ENCODE results near the gene ETS1. TPM values are rescaled to one million over a fixed set of nuclear protein-coding genes. Genes with fewer than 3 reads are reported as not detected.

The ETS1 gene
- total and polyA plus RNA-seq, 12 donors, result 9.6 to 61.7 (median 43.1) TPM

- H3K4me1 ChIP-seq (replicated peaks in 1 of 2), result peaks cover 17 to 19% of the 10 kb centered on the region in 2 donors
- no peaks in the 10 kb centered on the region for H3K9me3 ChIP-seq (replicated peaks in 1 of 3)
- no peak for DNase-seq
- H3K4me3 ChIP-seq, result peak overlapping the region in 2 of 4 donors; percentile 7 to 55
- no peaks in the 10 kb centered on the region for H3K27me3 ChIP-seq
- TF ChIP-seq, protein P1, sequence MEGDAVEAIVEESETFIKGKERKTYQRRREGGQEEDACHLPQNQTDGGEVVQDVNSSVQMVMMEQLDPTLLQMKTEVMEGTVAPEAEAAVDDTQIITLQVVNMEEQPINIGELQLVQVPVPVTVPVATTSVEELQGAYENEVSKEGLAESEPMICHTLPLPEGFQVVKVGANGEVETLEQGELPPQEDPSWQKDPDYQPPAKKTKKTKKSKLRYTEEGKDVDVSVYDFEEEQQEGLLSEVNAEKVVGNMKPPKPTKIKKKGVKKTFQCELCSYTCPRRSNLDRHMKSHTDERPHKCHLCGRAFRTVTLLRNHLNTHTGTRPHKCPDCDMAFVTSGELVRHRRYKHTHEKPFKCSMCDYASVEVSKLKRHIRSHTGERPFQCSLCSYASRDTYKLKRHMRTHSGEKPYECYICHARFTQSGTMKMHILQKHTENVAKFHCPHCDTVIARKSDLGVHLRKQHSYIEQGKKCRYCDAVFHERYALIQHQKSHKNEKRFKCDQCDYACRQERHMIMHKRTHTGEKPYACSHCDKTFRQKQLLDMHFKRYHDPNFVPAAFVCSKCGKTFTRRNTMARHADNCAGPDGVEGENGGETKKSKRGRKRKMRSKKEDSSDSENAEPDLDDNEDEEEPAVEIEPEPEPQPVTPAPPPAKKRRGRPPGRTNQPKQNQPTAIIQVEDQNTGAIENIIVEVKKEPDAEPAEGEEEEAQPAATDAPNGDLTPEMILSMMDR (IDR thresholded peaks at IDR 0.05), result no peak
- TF ChIP-seq POLR2A (IDR thresholded peaks at IDR 0.05), result no peak
- 59 to 70% (median 62%) methylated on average over 7 of the region's 7 CpGs for WGBS, 4 donors
- H3K27ac ChIP-seq, result peak overlapping the region in 3 of 5 donors; percentile 65 to 95 (median 87)
- intact Hi-C loops (cut with DNase I), result no loop called here
- no peaks in the 10 kb centered on the region for H3K36me3 ChIP-seq (replicated peaks in 1 of 2)
Measured at GRCh38 chr11:128520206-128520887, 67.0 kb downstream of the ETS1 start.

DNA sequence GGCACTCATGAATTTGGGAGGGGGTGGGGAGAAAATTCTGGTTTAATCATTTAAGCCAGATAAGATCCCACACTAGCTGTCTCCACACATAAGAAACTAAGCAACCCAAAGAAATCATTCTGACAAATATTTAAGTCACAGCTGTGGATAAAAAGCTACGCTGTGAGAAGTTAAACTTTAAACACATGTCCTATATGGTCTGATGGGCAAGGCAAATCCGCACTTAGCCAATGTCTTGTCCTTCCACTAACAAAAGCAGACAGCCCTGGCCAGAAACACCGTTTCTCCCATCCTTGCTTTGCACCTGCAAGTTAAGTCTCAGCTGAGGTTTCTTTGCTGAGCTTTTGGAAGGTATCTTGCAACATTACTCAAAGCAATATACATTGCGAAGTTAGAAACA lies 68.0 kb downstream of the ETS1 start:
- peak overlapping the region in 2 of 5 donors; percentile 65 to 87 for H3K27ac ChIP-seq
- 60 to 73% (median 67%) methylated on average over 4 of the region's 4 CpGs for WGBS, 4 donors
- peak overlapping the region in 1 of 4 donors; percentile 55 for H3K4me3 ChIP-seq
- peaks cover 22 to 26% of the 10 kb centered on the region in 2 donors for H3K4me1 ChIP-seq (replicated peaks in 1 of 2)
- H3K27me3 ChIP-seq, result no peaks in the 10 kb centered on the region
- no peak for DNase-seq
- intact Hi-C loops (cut with DNase I), result no loop called here
- no peaks in the 10 kb centered on the region for H3K9me3 ChIP-seq (replicated peaks in 1 of 3)
- H3K36me3 ChIP-seq (replicated peaks in 1 of 2), result no peaks in the 10 kb centered on the region
- no peak for TF ChIP-seq POLR2A (IDR thresholded peaks at IDR 0.05)
- TF ChIP-seq, protein P1 (IDR thresholded peaks at IDR 0.05), result no peak

- 48 to 74% (median 54%) methylated on average over 7 of the region's 7 CpGs for WGBS, 4 donors
- intact Hi-C loops (cut with DNase I), result no loop called here
- no peak for TF ChIP-seq POLR2A (IDR thresholded peaks at IDR 0.05)
- TF ChIP-seq, protein P1 (IDR thresholded peaks at IDR 0.05), result no peak
- H3K27me3 ChIP-seq, result no peaks in the 10 kb centered on the region
- H3K27ac ChIP-seq, result peak overlapping the region in 2 of 5 donors; percentile 1 to 65
- H3K36me3 ChIP-seq (replicated peaks in 1 of 2), result no peaks in the 10 kb centered on the region
- peaks cover 22 to 23% of the 10 kb centered on the region in 2 donors for H3K4me1 ChIP-seq (replicated peaks in 1 of 2)
- no peak for DNase-seq
- H3K9me3 ChIP-seq (replicated peaks in 1 of 3), result no peaks in the 10 kb centered on the region
- H3K4me3 ChIP-seq, result peak overlapping the region in 2 of 4 donors; percentile 5 to 55
Measured at GRCh38 chr11:128518493-128519207, 68.7 kb downstream of the ETS1 start.

- 62 to 72% (median 66%) methylated on average over 5 of the region's 5 CpGs for WGBS, 4 donors
Measured at GRCh38 chr11:128517451-128518230, 69.7 kb downstream of the ETS1 start.

More at GRCh38 chr11:128517451-128518230, 69.7 kb downstream of the ETS1 start:
- no peak for DNase-seq
- Histone ChIP-seq H3K9me3 (replicated peaks in 1 of 3) (no peaks in the 10 kb centered on the region), H3K36me3 (replicated peaks in 1 of 2) (no peaks in the 10 kb centered on the region), H3K4me3 (peak overlapping the region in 1 of 4 donors; percentile 55), H3K27ac (peak overlapping the region in 2 of 5 donors; percentile 1 to 65), H3K4me1 (replicated peaks in 1 of 2) (peaks cover 13 to 15% of the 10 kb centered on the region in 2 donors), H3K27me3 (no peaks in the 10 kb centered on the region)
- intact Hi-C loops (cut with DNase I), result no loop called here
- no peak for TF ChIP-seq POLR2A (IDR thresholded peaks at IDR 0.05)
- TF ChIP-seq, protein P1 (IDR thresholded peaks at IDR 0.05), result no peak

All from adrenal gland (tissue), 12 donors.